Uterine smooth muscle cell (primary cell): Measurements from ENCODE around the gene AURKAIP1. TPM values are rescaled to one million over a fixed set of nuclear protein-coding genes. Genes with fewer than 3 reads are reported as not detected.

Experiments
- total RNA-seq: library from RNA; depleted of rRNA; stranded (reverse); fragments of >200 nt; gene quantifications from 2 replicates; pipeline ENCODE4 v1.2.3, GENCODE V29; 2014

Gene AURKAIP1
- total RNA-seq = 94.9 and 118 TPM in 2 replicates

DNA sequence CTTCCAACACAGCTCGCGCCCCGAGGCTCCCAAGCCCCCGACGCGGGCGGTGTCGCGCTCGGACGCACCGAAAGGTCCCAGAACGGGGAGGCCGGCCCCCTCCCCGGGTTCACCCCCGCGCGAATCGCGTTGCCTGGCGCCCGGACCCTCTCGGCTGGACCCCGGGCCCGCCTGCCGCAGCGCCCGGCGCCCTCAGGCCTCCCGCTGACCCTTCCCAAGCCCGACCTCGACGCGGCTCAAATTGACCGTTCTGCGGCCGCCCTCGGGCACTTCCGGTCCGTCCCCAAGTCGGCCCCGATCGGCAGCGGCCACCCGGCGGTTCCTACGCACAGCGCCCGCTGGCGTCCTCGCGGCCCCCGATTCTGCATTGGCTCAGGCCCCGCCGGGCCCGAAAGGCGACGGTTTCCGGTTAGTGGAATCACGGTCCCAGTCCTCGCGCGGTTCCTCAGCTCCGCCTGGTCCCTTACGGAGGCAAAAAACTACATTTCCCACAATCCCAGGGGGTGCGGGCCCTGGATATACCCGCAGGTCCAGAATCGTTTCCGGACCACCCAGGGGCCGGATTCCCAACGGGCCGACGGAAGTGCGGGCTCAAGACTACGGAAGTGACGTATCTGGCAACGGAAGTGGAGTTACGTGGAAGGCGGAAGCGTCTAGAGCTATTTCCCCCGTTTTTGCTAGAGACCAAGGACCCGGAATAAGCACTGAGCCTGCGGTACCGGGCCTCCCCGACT is at the start of gene AURKAIP1:
AURKAIP1 (minus strand) TSS at position 279 of the 734 bp plus-strand sequence. CDS start 451 bp downstream, outside the sequence.

DNA sequence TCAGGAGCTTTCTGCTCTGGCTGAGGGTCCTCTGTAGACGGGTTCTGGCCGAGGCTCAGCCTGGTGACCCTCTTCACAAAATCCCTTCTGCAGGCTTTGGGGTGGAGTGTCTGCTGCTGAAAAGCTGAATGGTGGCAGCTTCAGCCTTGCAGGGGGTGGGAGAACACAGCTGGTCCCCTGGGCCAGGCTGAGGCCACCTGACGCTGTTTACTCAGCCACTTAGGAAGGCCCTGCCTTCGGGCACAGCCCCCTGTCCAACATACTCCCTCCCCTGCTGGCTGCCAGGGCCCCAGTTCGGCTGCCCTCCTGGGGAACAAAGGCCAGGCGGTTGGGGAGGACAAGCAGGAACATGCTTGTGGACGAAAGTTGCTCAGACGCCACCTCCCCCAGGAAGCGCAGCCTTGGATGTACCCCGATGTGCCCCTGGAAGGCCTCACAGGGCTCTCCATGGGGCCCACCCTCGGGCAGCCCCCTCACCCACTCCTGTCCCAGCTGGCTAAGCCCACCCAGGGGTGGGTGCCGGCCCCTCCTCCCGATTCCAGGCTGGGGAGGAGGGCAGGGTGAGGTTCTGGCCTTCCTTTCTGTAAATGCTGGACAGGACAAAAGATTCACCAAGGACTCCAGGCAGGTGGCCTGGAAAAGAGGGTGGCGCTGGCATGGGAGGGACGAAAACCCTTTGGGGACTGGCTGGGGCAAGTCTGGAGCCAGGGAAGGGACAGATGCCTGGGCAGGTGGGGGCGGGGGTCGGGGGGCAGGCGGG is 46.3 kb upstream of the AURKAIP1 start, which contains the start of gene ANKRD65:
ANKRD65 (minus strand) TSS at position 130 of the 760 bp plus-strand sequence. CDS start 271 bp downstream, outside the sequence.

DNA sequence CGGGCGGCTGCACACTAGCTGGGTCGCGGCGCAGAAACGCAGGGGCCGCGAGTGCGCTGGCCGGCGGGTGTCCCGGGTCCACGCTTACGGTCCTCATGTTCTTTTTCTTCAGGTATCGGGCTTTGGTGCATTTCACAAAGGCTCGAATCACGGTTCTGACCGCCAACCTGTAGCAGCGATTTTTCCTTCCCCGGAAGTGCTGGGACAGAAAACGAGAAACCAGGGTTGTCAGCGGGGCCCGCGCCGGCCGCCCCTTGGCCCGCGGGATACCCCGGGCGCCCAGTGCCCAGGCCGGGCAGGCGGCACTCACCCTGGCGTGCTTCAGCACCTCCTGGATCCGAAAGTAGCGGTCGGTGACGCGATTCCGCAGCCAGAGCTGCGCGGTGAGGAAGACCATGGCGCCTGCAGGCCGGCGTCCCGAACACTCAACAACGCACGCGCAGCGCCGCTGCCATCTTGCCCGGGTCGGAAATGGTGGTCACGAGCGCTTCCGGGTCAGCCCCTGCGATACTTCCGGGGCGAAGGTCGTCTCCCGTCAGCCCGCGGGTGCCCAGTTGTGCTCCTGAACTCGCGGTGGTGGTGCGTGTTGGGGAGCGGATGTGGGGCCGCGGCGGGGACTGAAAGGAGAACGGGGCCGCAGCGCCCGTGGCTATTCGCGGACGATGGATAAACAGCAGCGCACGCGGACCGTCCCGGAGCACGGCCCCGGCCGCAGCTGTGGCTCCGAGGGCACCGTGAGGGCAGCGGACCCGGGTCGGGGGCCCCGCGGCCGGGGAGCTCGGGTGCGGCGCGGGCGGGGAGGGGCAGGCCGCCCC is 32.0 kb upstream of the AURKAIP1 start, which contains the start of gene MRPL20:
MRPL20 (minus strand) TSS at position 473 of the 815 bp plus-strand sequence; CDS start at position 397, 76 bp downstream.

DNA sequence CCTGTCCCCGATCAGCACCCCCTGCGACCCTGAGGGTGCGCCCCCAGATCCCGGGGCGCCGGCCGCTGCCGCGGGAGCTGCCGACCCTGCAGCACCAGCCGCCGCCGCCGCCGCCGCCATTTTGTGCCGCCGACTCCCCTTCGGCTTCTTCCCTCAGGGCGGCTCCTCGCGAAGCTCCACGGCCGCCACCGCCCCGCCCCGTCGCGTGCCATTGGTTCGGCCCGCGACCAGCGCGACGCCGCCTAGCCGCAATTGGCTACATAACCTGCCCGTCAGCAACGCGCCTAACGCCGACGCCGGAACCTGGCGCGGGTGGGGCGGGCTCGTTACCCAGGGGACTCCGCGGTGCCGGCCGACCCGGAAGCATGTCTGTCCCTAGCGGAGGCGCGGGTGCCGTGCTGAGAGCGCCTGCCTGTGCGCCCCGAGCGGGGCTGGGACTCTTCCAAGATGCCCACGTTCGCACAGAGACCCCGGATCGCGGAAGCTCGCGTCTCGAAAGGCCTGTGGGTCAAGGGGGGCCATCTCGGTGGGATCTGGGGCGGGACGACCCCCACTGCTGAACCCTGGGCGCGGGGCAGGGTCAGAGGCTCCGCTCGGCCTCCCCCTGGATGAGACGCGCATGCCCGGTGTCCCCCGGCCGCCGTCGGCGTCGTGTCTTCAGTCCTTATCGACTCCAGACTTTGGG is 24.3 kb upstream of the AURKAIP1 start, which contains the start of gene CCNL2:
CCNL2 (minus strand) TSS at position 149 of the 685 bp plus-strand sequence; CDS start at position 120, 29 bp downstream.

DNA sequence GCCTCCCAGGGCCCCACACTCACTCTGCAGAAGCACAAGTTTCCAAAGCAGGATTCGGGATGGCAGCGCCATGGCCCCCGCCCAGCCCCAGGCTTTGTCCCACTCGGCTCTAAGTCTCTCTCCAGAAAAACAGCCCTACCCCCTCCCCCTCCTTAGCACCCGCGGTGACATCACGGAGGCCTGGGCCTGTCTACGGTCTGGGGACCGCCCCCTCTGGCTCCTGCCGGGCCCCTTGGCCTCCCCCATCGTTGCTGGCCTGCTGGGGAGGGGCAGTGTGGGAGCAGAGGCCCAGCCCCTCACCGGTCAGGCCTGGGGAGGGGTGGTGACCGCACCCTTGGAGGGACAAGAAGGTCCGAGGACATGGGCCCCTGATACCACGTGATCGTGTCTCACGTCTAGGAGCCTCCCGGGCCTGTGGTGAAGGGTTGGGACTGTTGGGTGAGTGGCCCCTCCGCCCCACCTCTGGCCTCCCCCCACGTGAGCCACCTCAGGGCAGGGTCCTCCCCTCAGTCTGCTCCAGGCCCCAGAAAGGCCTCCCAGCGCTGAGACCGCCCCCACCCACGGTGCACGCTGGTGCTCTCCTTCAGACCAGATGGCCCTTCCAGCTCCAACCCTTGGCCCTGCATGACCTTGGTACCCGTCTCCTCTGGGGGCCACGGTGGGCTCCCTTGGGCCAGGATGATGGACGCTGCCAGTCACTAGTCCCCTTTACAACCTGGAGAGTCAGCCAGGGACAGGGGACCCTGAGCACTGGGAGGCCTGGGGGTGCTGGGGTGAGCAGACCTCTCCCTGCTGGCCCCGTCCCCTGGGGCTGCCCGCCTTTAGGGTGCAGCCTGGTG is 16.4 kb downstream of the AURKAIP1 start, which contains the start of gene MXRA8:
MXRA8 (minus strand) TSS at position 123 of the 839 bp plus-strand sequence; CDS start at position 72, 51 bp downstream.

DNA sequence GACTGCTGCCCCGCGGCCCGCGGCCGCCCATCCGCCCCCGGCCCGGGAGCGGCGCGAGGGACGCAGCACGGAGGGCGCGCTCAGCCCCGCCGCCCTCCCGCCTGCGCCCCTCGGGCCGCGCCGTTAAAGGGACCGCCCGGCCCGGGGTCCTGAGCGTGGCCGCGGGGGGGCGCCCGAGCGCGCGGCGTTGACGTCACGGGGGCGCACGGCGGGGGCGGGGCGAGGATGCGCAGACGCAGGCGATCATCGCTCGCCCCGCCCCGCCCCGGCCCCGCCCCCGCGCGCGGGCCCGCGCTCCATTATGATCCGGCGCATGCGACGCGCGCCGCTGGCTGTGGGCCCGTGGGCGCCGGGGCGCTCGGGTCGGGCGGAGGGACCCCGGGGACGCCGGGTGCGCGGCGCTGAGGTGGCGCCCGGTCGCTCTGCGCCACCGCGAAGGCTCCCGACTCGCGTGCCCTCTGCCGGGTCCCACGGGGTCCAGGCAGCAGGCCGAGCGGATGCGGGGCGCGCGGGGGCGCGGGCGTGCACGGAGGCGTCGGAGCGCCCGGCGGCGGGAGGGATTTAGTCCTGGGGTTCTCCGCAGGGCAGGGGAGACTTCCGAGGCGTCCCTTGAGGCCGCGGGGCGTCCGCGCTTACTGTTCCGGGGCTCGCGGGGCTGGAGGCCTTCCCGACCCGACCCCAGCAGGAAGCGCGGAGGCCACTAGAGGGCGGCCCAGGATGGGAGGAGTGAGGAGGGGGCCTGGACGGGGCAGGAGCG is 25.6 kb downstream of the AURKAIP1 start, which contains the start of gene DVL1:
DVL1 (minus strand) TSS at position 163 of the 757 bp plus-strand sequence. CDS start 353 bp downstream, outside the sequence.

DNA sequence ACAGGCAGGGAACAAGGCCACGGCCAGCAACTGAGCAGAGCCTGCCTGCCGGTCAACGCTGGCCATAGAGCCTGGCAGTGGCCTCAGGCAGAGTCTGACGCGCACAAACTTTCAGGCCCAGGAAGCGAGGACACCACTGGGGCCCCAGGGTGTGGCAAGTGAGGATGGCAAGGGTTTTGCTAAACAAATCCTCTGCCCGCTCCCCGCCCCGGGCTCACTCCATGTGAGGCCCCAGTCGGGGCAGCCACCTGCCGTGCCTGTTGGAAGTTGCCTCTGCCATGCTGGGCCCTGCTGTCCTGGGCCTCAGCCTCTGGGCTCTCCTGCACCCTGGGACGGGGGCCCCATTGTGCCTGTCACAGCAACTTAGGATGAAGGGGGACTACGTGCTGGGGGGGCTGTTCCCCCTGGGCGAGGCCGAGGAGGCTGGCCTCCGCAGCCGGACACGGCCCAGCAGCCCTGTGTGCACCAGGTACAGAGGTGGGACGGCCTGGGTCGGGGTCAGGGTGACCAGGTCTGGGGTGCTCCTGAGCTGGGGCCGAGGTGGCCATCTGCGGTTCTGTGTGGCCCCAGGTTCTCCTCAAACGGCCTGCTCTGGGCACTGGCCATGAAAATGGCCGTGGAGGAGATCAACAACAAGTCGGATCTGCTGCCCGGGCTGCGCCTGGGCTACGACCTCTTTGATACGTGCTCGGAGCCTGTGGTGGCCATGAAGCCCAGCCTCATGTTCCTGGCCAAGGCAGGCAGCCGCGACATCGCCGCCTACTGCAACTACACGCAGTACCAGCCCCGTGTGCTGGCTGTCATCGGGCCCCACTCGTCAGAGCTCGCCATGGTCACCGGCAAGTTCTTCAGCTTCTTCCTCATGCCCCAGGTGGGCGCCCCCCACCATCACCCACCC is 43.7 kb downstream of the AURKAIP1 start, which contains the start of gene TAS1R3:
TAS1R3 (plus strand) TSS at position 213 of the 898 bp plus-strand sequence; CDS start at position 279, 66 bp downstream.

DNA sequence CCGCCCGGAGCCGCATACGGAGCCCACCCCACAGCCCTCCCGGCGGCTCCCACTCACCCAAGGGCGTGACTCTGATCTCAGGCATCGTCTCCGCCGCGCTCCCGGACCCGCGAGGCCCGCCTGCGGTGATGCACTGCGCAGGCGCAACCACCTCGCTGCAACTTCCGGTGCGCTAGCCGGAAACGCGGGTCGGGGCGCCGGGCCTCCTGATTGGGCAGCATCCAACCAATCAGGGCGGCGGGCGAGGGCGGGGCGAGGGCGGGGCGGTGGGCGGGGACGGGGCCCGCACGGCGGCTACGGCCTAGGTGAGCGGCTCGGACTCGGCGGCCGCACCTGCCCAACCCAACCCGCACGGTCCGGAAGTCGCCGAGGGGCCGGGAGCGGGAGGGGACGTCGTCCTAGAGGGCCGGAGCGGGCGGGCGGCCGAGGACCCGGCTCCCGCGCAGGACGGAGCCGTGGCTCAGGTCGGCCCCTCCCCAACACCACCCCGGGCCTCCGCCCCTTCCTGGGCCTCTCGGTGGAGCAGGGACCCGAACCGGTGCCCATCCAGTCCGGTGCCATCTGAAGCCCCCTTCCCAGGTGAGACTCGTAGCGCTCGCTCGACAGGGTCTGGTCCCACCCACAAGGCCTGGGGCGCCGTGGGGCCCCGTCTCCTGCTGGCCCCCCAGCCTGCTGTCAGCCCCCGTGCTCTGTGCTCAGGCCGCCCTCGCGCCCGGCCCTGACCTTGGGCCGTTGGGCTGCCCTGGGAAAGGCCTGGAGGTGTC is 50.3 kb downstream of the AURKAIP1 start, which contains the start of the genes CPTP and INTS11:
CPTP (plus strand) TSS at position 279 of the 764 bp plus-strand sequence. CDS start 2,109 bp downstream, outside the sequence.
INTS11 (minus strand) TSS at position 137 of the 764 bp plus-strand sequence; CDS start at position 85, 52 bp downstream.

Other genes with a start within 250 kb of the AURKAIP1 start
- 0.12 TPM in 1 of 2 replicates, not detected in the other for gene TTLL10, start 201.3 kb downstream of the AURKAIP1 start, total RNA-seq
- gene TNFRSF18, start 168.6 kb downstream of the AURKAIP1 start, total RNA-seq = 0.12 TPM in 1 of 2 replicates, not detected in the other
- 0.12 TPM in 1 of 2 replicates, not detected in the other for gene TNFRSF4, start 161.1 kb downstream of the AURKAIP1 start, total RNA-seq
- 100 and 158 TPM in 2 replicates for gene SDF4, start 143.2 kb downstream of the AURKAIP1 start, total RNA-seq
- 32.0 and 35.1 TPM in 2 replicates for gene B3GALT6, start 143.0 kb downstream of the AURKAIP1 start, total RNA-seq
- 1.1 and 2.0 TPM in 2 replicates for gene C1QTNF12, start 128.5 kb downstream of the AURKAIP1 start, total RNA-seq
- gene UBE2J2, start 101.4 kb downstream of the AURKAIP1 start, total RNA-seq = 37.2 and 51.7 TPM in 2 replicates
- 0.89 and 1.7 TPM in 2 replicates for gene SCNN1D, start 94.8 kb downstream of the AURKAIP1 start, total RNA-seq
- 38.2 and 64.0 TPM in 2 replicates for gene ACAP3, start 67.3 kb downstream of the AURKAIP1 start, total RNA-seq
- 15.0 and 24.8 TPM in 2 replicates for gene PUSL1, start 66.6 kb downstream of the AURKAIP1 start, total RNA-seq
- 56.2 and 67.3 TPM in 2 replicates for gene INTS11, start 50.5 kb downstream of the AURKAIP1 start, total RNA-seq
- gene CPTP, start 50.4 kb downstream of the AURKAIP1 start, total RNA-seq = 10.3 and 10.5 TPM in 2 replicates
- 0.11 and 0.12 TPM in 2 replicates for gene TAS1R3, start 43.9 kb downstream of the AURKAIP1 start, total RNA-seq
- gene DVL1, start 25.8 kb downstream of the AURKAIP1 start, total RNA-seq = 133 and 150 TPM in 2 replicates
- gene MXRA8, start 16.7 kb downstream of the AURKAIP1 start, total RNA-seq = 203 and 230 TPM in 2 replicates
- 125 and 147 TPM in 2 replicates for gene CCNL2, start 24.1 kb upstream of the AURKAIP1 start, total RNA-seq
- gene MRPL20, start 32.1 kb upstream of the AURKAIP1 start, total RNA-seq = 72.1 and 100 TPM in 2 replicates
- 0.77 and 0.87 TPM in 2 replicates for gene ANKRD65, start 46.1 kb upstream of the AURKAIP1 start, total RNA-seq
- gene VWA1, start 60.5 kb upstream of the AURKAIP1 start, total RNA-seq = 3.2 and 5.1 TPM in 2 replicates
- gene ATAD3C, start 74.5 kb upstream of the AURKAIP1 start, total RNA-seq = 0.50 TPM in 1 of 2 replicates, not detected in the other
- 16.9 and 35.3 TPM in 2 replicates for gene ATAD3B, start 96.6 kb upstream of the AURKAIP1 start, total RNA-seq
- gene ATAD3A, start 137.0 kb upstream of the AURKAIP1 start, total RNA-seq = 33.6 and 79.5 TPM in 2 replicates
- 3.3 and 7.2 TPM in 2 replicates for gene TMEM240, start 165.4 kb upstream of the AURKAIP1 start, total RNA-seq
- gene SSU72, start 199.7 kb upstream of the AURKAIP1 start, total RNA-seq = 62.5 and 67.6 TPM in 2 replicates
- gene FNDC10, start 224.9 kb upstream of the AURKAIP1 start, total RNA-seq = 0.77 and 1.00 TPM in 2 replicates
- gene MIB2, start 240.3 kb upstream of the AURKAIP1 start, total RNA-seq = 49.7 and 112 TPM in 2 replicates